Parathyroid adenoma (tissue), 2 donors: Measurements from ENCODE around the gene IL10.

Experiments used
- H2AFZ ChIP-seq: fragments of 300-600 bp; sonication (generic); one replicate; pipeline ENCODE4 v1.7.0; 2017; ENCODE audit warnings: antibody characterized with exemption, mild to moderate bottlenecking
- H3K27ac ChIP-seq: fragments of 300-600 bp; sonication (generic); one replicate; pipeline ENCODE4 v1.7.0; 2017
- H3K27me3 ChIP-seq: fragments of 300-600 bp; sonication (generic); one replicate; pipeline ENCODE4 v1.7.0; 2017; ENCODE audit warnings: low read length; ENCODE audit not compliant: control insufficient read depth, insufficient read depth
- H3K36me3 ChIP-seq: fragments of 300-600 bp; sonication (generic); one replicate; pipeline ENCODE4 v1.7.0; 2017; ENCODE audit warnings: low read length; ENCODE audit not compliant: control insufficient read depth, insufficient read depth
- H3K4me1 ChIP-seq: fragments of 300-600 bp; sonication (generic); one replicate; pipeline ENCODE4 v1.7.0; 2017; ENCODE audit warnings: control low read depth
- H3K4me2 ChIP-seq: fragments of 300-600 bp; sonication (generic); one replicate; pipeline ENCODE4 v1.7.0; 2017; ENCODE audit warnings: low read length
- H3K4me3 ChIP-seq: fragments of 300-600 bp; sonication (generic); one replicate; pipeline ENCODE4 v1.7.0; 2017; ENCODE audit warnings: low read depth, low read length
- H3K79me2 ChIP-seq: fragments of 300-600 bp; sonication (generic); one replicate; pipeline ENCODE4 v1.7.0; 2017; ENCODE audit warnings: control low read depth
- H3K9ac ChIP-seq: fragments of 300-600 bp; sonication (generic); one replicate; pipeline ENCODE4 v1.7.0; 2017; ENCODE audit warnings: mild to moderate bottlenecking
- H3K9me3 ChIP-seq: fragments of 300-600 bp; sonication (generic); one replicate; pipeline ENCODE4 v1.7.0; 2017; ENCODE audit warnings: low read length; ENCODE audit not compliant: control insufficient read depth
- TF ChIP-seq, protein P1 (sequence below): fragments of 300-600 bp; sonication (generic); IDR thresholded peaks from one replicate; pipeline ENCODE4 v1.7.0; 2017; ENCODE audit warnings: antibody characterized with exemption, mild to moderate bottlenecking
- donor health status: primary hyperparathyroidism.

Gene IL10

DNA sequence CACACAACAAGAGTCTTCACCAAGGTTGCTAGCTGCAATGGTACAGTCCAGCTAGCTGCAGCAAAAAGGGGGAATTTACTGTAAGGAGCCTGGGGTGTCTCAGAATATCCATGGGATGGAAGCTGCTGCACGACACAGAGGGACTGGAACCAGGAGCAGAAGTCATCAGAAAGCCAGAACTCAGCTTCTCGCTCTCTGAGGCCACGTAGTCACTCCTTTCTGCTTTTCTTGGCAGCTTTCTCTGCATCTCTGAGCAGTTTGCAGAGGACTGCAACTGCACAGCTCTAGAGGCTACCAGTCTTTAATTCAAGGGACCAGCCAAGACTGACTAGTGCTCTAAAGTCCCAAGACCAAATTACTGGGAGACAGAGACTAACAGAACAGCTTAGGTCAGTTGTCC lies 27.0 kb upstream of the IL10 start:
- no peak overlapping the region for H3K9ac ChIP-seq
- no peaks in the 10 kb centered on the region for H3K36me3 ChIP-seq
- TF ChIP-seq, protein P1, sequence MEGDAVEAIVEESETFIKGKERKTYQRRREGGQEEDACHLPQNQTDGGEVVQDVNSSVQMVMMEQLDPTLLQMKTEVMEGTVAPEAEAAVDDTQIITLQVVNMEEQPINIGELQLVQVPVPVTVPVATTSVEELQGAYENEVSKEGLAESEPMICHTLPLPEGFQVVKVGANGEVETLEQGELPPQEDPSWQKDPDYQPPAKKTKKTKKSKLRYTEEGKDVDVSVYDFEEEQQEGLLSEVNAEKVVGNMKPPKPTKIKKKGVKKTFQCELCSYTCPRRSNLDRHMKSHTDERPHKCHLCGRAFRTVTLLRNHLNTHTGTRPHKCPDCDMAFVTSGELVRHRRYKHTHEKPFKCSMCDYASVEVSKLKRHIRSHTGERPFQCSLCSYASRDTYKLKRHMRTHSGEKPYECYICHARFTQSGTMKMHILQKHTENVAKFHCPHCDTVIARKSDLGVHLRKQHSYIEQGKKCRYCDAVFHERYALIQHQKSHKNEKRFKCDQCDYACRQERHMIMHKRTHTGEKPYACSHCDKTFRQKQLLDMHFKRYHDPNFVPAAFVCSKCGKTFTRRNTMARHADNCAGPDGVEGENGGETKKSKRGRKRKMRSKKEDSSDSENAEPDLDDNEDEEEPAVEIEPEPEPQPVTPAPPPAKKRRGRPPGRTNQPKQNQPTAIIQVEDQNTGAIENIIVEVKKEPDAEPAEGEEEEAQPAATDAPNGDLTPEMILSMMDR, result no peak
- H3K4me1 ChIP-seq, result no peaks in the 10 kb centered on the region
- no peak overlapping the region for H2AFZ ChIP-seq
- no peak overlapping the region for H3K4me2 ChIP-seq
- H3K4me3 ChIP-seq, result no peak overlapping the region
- no peaks in the 10 kb centered on the region for H3K9me3 ChIP-seq
- H3K79me2 ChIP-seq, result no peaks in the 10 kb centered on the region
- no peak overlapping the region for H3K27ac ChIP-seq
- H3K27me3 ChIP-seq, result no peaks in the 10 kb centered on the region

DNA sequence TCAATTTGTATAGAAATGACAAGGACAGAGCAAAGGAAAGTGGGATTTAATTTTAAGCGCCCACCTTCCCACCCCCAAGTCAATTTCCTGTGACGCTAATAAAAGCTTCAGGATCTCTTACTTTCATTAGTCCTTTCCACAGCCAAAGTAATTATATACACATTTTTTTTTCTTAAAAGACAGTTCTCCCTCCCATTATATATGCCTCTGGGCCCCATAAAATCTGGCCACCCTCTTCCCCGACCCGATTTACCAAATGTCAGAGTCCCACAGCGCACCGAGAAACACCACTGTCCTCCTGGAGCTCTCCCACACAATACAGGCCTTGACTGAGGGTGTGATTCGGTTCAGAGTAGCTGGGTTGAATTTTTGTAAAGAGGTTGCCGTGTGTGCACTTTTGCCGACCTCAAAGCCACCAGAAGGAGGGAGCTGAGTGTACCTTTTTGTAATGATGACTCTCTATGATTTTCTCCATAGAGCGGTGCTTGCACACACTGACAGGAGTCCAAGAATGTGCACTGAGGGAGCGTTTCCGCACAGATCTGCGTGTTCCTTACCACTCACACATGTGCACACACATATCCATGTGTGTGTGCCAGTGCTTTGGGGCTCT lies 26.2 kb upstream of the IL10 start:
- H2AFZ ChIP-seq, result no peak overlapping the region
- no peaks in the 10 kb centered on the region for H3K36me3 ChIP-seq
- no peaks in the 10 kb centered on the region for H3K4me1 ChIP-seq
- no peaks in the 10 kb centered on the region for H3K27me3 ChIP-seq
- H3K9ac ChIP-seq, result no peak overlapping the region
- H3K79me2 ChIP-seq, result no peaks in the 10 kb centered on the region
- H3K27ac ChIP-seq, result no peak overlapping the region
- no peak overlapping the region for H3K4me3 ChIP-seq
- H3K9me3 ChIP-seq, result no peaks in the 10 kb centered on the region
- H3K4me2 ChIP-seq, result no peak overlapping the region
- TF ChIP-seq, protein P1, result no peak

DNA sequence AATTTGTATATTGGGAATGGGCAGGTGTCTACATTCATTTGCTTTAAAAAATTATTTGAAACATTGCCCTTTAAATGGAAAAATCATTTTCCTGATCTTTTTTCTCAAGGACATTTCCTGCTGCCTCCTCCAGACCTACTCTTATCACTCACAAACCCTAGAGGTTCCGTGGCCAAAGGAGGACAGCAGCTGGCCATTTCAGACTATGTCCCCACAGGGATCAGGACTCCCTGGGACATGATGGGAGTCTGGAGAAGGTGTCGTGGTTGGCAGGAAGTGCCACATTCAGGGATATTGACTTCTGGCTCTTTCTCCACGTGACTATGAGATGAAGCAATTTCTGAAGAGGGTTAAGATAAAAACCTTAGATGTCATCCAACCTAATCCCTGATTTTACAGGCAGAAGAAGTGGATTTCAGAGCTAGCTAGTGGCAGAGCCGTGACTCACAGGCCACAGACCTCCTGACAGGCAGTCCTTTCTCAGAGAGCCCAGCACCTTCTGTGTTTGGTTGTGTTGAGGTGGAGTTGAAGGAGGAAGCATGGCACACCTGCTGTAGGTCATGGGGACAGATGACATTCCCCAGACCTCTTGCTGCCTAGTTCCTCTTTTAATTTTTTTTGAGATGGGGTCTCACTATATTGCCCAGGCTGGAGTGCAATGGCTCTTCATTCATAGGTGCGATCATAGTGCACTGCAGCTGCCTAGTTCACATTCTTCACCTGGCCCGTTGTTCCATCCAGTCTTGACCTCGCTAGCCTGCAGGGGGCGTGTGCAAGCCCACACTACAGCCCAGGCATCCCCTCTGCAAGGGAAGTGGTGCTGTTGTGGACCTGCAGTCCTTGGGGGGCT lies 25.5 kb upstream of the IL10 start:
- no peak overlapping the region for H2AFZ ChIP-seq
- H3K4me1 ChIP-seq, result no peaks in the 10 kb centered on the region
- TF ChIP-seq, protein P1, result no peak
- no peaks in the 10 kb centered on the region for H3K79me2 ChIP-seq
- no peaks in the 10 kb centered on the region for H3K9me3 ChIP-seq
- H3K4me2 ChIP-seq, result no peak overlapping the region
- no peak overlapping the region for H3K9ac ChIP-seq
- H3K27me3 ChIP-seq, result no peaks in the 10 kb centered on the region
- no peak overlapping the region for H3K4me3 ChIP-seq
- H3K27ac ChIP-seq, result no peak overlapping the region
- H3K36me3 ChIP-seq, result no peaks in the 10 kb centered on the region

DNA sequence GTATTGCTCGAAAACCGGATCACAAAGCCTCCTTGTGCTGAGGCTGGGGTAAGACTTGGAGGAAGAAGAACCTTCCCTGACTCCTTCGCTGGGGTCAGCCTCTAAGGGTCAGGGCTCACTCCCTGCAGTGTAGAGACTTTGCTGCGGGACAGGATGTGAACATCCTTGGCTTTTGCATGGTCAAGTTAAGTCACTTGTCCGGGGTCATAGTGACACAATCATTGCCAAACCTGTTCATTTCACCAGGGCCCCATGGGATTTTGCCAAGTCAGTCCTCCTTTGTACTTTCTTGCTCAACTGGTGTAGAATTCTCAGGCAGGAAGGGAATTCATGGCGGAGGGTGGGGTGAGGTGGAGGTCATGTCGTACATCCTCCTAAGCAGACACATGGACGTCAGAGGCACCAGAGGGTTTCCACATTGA lies 24.7 kb upstream of the IL10 start:
- Histone ChIP-seq H3K9me3 (no peaks in the 10 kb centered on the region), H3K4me2 (no peak overlapping the region), H3K4me3 (no peak overlapping the region), H3K4me1 (no peaks in the 10 kb centered on the region), H2AFZ (no peak overlapping the region), H3K79me2 (no peaks in the 10 kb centered on the region), H3K36me3 (no peaks in the 10 kb centered on the region), H3K27me3 (no peaks in the 10 kb centered on the region), H3K27ac (no peak overlapping the region), H3K9ac (no peak overlapping the region)
- TF ChIP-seq, protein P1, result no peak
